ENCODE measurements around the gene GMEB2. TPM values are rescaled to one million over a fixed set of nuclear protein-coding genes. Genes with fewer than 3 reads are reported as not detected.
"Not testable (repeated sequence)": the region's sequence is repeated elsewhere in the genome, so short reads cannot be mapped to it uniquely, and the experiment has no call there.

The GMEB2 gene
- total and polyA plus RNA-seq, 5 donors from 2014 or later = 8.3 to 21.9 (median 10.1) TPM

DNA sequence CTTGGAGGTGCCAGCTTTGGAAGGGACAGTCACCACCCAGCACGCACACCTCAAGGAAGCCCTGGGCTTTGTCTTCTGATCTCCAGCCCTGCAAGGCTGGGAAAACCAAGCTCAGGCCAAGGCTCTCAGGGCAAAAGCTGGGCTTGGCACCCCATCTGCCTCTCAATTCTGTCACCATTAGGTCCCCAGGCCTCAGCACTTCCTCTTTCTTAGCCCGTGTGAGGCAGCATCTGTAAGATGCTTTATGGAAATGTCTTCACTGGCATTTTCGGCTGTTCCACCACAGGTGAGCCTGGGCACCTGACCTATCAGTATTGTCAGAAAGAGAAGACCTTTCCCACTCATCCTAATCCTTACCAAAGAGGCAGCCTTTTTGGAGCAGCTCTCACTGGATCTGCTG, 24.6 kb downstream of the GMEB2 start:
- Mint-ChIP-seq H3K4me1 (peaks cover 0 to 13% (median 7%) of the 10 kb centered on the region in 4 donors), H3K27ac (peak overlapping the region in 1 of 3 donors; percentile 85), H3K4me3 (no peak overlapping the region), H3K36me3 (peaks cover 20% of the 10 kb centered on the region), H3K9me3 (no peaks in the 10 kb centered on the region), H3K27me3 (no peaks in the 10 kb centered on the region)
- no peak overlapping the region for H3K4me3 ChIP-seq (ENCODE audit: low read depth, low read length)
- no peaks in the 10 kb centered on the region for H3K4me1 ChIP-seq (ENCODE audit: control insufficient read depth, insufficient read depth, low read length, poor library complexity, severe bottlenecking)
- H3K27me3 ChIP-seq (ENCODE audit: control insufficient read depth, insufficient read depth, low read length) = no peaks in the 10 kb centered on the region
- H3K27ac ChIP-seq (ENCODE audit: insufficient read depth, low read length, poor library complexity, severe bottlenecking) = peak overlapping the region; percentile 61
- no peaks in the 10 kb centered on the region for H3K9me3 ChIP-seq (ENCODE audit: control insufficient read depth in 2 of 2, low read length in 2 of 2)
- DNase-seq = no peak
- H3K36me3 ChIP-seq (ENCODE audit: control insufficient read depth, insufficient read depth, low read length) = peaks cover 34% of the 10 kb centered on the region
- no peak for ATAC-seq (ENCODE audit: low read depth in 2 of 2)

- not testable (repeated sequence) for H3K4me1 ChIP-seq (ENCODE audit: control insufficient read depth, insufficient read depth, low read length, poor library complexity, severe bottlenecking); H3K9me3 Mint-ChIP-seq; H3K9me3 ChIP-seq (ENCODE audit: control insufficient read depth in 2 of 2, low read length in 2 of 2); H3K27me3 ChIP-seq (ENCODE audit: control insufficient read depth, insufficient read depth, low read length); H3K27me3 Mint-ChIP-seq; H3K27ac Mint-ChIP-seq; ATAC-seq (ENCODE audit: low read depth in 2 of 2); H3K4me3 Mint-ChIP-seq; H3K4me3 ChIP-seq (ENCODE audit: low read depth, low read length)
- peaks cover 38% of the 10 kb centered on the region for H3K36me3 ChIP-seq (ENCODE audit: control insufficient read depth, insufficient read depth, low read length)
- peak in 1 of 3 donors; percentile 13 for DNase-seq
- Mint-ChIP-seq H3K36me3 (peaks cover 20% of the 10 kb centered on the region), H3K4me1 (peaks cover 0 to 10% (median 7%) of the 10 kb centered on the region in 4 donors)
- peak overlapping the region; percentile 61 for H3K27ac ChIP-seq (ENCODE audit: insufficient read depth, low read length, poor library complexity, severe bottlenecking)
These were observed 25.2 kb downstream of the GMEB2 start for GRCh38 chr20:63601679-63602078.

DNA sequence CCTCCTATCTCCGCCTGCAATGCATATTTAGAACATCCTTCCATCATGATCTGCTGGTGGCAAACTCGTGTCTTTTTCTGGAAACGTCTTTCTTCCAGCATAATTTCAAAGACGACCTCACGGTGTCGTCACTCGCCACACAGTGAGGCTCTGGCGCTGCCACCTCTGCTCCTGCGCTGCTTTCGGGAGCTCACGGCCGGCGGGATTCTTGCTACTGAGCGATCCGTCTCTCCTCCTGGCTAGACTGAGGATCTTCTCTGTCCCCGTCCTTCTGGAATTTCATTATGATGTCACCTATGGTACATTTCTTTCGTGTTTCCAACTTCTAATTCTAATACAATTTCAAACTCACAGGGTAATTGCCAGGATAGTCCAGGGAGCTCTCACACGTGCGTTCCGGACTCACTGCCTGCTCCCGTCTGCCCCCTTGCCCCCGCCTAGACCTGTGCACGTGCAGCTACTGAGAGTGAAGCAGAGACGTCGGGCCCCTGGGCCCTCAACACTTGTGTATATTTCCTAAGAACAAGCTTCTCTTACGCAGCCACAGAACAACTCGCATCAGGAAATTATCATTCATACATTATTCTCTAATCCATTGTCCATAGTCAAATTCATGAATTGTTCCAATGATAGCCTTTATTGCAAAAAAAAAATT, 27.4 kb downstream of the GMEB2 start:
- H3K36me3 Mint-ChIP-seq = peaks cover 20% of the 10 kb centered on the region

GRCh38 chr20:63598479-63599395, 28.2 kb downstream of the GMEB2 start:
- Histone ChIP-seq H3K36me3 (ENCODE audit: control insufficient read depth, insufficient read depth, low read length) (peaks cover 44% of the 10 kb centered on the region), H3K4me1 (ENCODE audit: control insufficient read depth, insufficient read depth, low read length, poor library complexity, severe bottlenecking) (no peaks in the 10 kb centered on the region), H3K9me3 (ENCODE audit: control insufficient read depth in 2 of 2, low read length in 2 of 2) (no peaks in the 10 kb centered on the region), H3K27ac (ENCODE audit: insufficient read depth, low read length, poor library complexity, severe bottlenecking) (no peak overlapping the region), H3K4me3 (ENCODE audit: low read depth, low read length) (no peak overlapping the region), H3K27me3 (ENCODE audit: control insufficient read depth, insufficient read depth, low read length) (no peaks in the 10 kb centered on the region)
- Mint-ChIP-seq H3K36me3 (peaks cover 17% of the 10 kb centered on the region), H3K27me3 (no peaks in the 10 kb centered on the region), H3K4me1 (peaks cover 0 to 9% (median 4%) of the 10 kb centered on the region in 4 donors), H3K4me3 (peak overlapping the region in 1 of 4 donors; percentile 4), H3K27ac (no peak overlapping the region), H3K9me3 (no peaks in the 10 kb centered on the region)
- ATAC-seq (ENCODE audit: low read depth in 2 of 2) (no peak), DNase-seq (no peak)

More for the DNA sequence above, 27.4 kb downstream of the GMEB2 start:
- no peaks in the 10 kb centered on the region for H3K9me3 ChIP-seq (ENCODE audit: control insufficient read depth in 2 of 2, low read length in 2 of 2)
- H3K27ac Mint-ChIP-seq = peak overlapping the region in 1 of 3 donors; percentile 31
- no peaks in the 10 kb centered on the region for H3K9me3 Mint-ChIP-seq
- no peaks in the 10 kb centered on the region for H3K27me3 ChIP-seq (ENCODE audit: control insufficient read depth, insufficient read depth, low read length)
- DNase-seq (no peak), ATAC-seq (ENCODE audit: low read depth in 2 of 2) (no peak)
- peaks cover 38% of the 10 kb centered on the region for H3K36me3 ChIP-seq (ENCODE audit: control insufficient read depth, insufficient read depth, low read length)
- H3K4me1 Mint-ChIP-seq = peaks cover 0 to 9% (median 5%) of the 10 kb centered on the region in 4 donors
- no peak overlapping the region for H3K4me3 ChIP-seq (ENCODE audit: low read depth, low read length)
- no peak overlapping the region for H3K4me3 Mint-ChIP-seq
- no peaks in the 10 kb centered on the region for H3K4me1 ChIP-seq (ENCODE audit: control insufficient read depth, insufficient read depth, low read length, poor library complexity, severe bottlenecking)
- no peaks in the 10 kb centered on the region for H3K27me3 Mint-ChIP-seq
- H3K27ac ChIP-seq (ENCODE audit: insufficient read depth, low read length, poor library complexity, severe bottlenecking) = no peak overlapping the region

GRCh38 chr20:63597651-63598478, 29.0 kb downstream of the GMEB2 start:
- peaks cover 45% of the 10 kb centered on the region for H3K36me3 ChIP-seq (ENCODE audit: control insufficient read depth, insufficient read depth, low read length)
- Mint-ChIP-seq H3K4me3 (no peak overlapping the region), H3K36me3 (peaks cover 23% of the 10 kb centered on the region), H3K4me1 (peaks cover 0 to 9% (median 5%) of the 10 kb centered on the region in 4 donors), H3K27ac (peak overlapping the region in 1 of 3 donors; percentile 42), H3K9me3 (peaks cover 0 to 2% (median 0%) of the 10 kb centered on the region in 7 donors), H3K27me3 (no peaks in the 10 kb centered on the region)
- H3K4me1 ChIP-seq (ENCODE audit: control insufficient read depth, insufficient read depth, low read length, poor library complexity, severe bottlenecking) = no peaks in the 10 kb centered on the region
- no peaks in the 10 kb centered on the region for H3K9me3 ChIP-seq (ENCODE audit: control insufficient read depth in 2 of 2, low read length in 2 of 2)
- H3K27me3 ChIP-seq (ENCODE audit: control insufficient read depth, insufficient read depth, low read length) = no peaks in the 10 kb centered on the region
- no peak overlapping the region for H3K27ac ChIP-seq (ENCODE audit: insufficient read depth, low read length, poor library complexity, severe bottlenecking)
- no peak overlapping the region for H3K4me3 ChIP-seq (ENCODE audit: low read depth, low read length)
- no peak for DNase-seq
- ATAC-seq (ENCODE audit: low read depth in 2 of 2) = no peak

DNA sequence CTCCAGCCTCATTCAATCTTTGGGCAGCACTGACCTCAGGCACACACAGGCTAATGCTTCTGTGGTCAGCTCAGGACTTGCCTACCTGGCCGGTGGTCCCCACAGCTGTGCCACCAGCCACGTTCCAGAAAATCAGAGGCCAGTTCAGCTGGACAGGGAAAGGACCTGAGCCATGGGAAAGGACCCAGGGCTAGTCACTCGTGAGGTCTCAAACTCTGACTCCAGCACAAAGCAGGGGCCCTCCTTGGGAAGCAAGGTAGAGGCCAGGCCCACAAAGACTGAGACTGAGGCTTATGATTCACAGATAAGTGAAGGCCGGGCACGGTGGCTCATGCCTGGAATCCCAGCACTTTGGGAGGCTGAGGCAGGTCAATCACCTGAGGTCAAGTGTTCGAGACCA, 30.5 kb downstream of the GMEB2 start:
- no peaks in the 10 kb centered on the region for H3K27me3 ChIP-seq (ENCODE audit: control insufficient read depth, insufficient read depth, low read length)
- Mint-ChIP-seq H3K4me1 (peaks cover 0 to 9% (median 4%) of the 10 kb centered on the region in 4 donors), H3K4me3 (no peak overlapping the region), H3K9me3 (peaks cover 0 to 2% (median 0%) of the 10 kb centered on the region in 7 donors), H3K36me3 (peaks cover 18% of the 10 kb centered on the region), H3K27ac (no peak overlapping the region), H3K27me3 (no peaks in the 10 kb centered on the region)
- H3K9me3 ChIP-seq (ENCODE audit: control insufficient read depth in 2 of 2, low read length in 2 of 2) = no peaks in the 10 kb centered on the region
- ATAC-seq (ENCODE audit: low read depth in 2 of 2) (no peak), DNase-seq (no peak)
- H3K27ac ChIP-seq (ENCODE audit: insufficient read depth, low read length, poor library complexity, severe bottlenecking) = no peak overlapping the region
- peaks cover 43% of the 10 kb centered on the region for H3K36me3 ChIP-seq (ENCODE audit: control insufficient read depth, insufficient read depth, low read length)
- H3K4me1 ChIP-seq (ENCODE audit: control insufficient read depth, insufficient read depth, low read length, poor library complexity, severe bottlenecking) = no peaks in the 10 kb centered on the region
- no peak overlapping the region for H3K4me3 ChIP-seq (ENCODE audit: low read depth, low read length)

GRCh38 chr20:63595416-63596127, 31.3 kb downstream of the GMEB2 start:
- Histone ChIP-seq H3K27me3 (ENCODE audit: control insufficient read depth, insufficient read depth, low read length) (no peaks in the 10 kb centered on the region), H3K4me3 (ENCODE audit: low read depth, low read length) (no peak overlapping the region), H3K27ac (ENCODE audit: insufficient read depth, low read length, poor library complexity, severe bottlenecking) (no peak overlapping the region), H3K36me3 (ENCODE audit: control insufficient read depth, insufficient read depth, low read length) (peaks cover 46% of the 10 kb centered on the region), H3K4me1 (ENCODE audit: control insufficient read depth, insufficient read depth, low read length, poor library complexity, severe bottlenecking) (no peaks in the 10 kb centered on the region), H3K9me3 (ENCODE audit: control insufficient read depth in 2 of 2, low read length in 2 of 2) (no peaks in the 10 kb centered on the region)
- H3K27me3 Mint-ChIP-seq = no peaks in the 10 kb centered on the region
- peaks cover 20% of the 10 kb centered on the region for H3K36me3 Mint-ChIP-seq
- no peak overlapping the region for H3K27ac Mint-ChIP-seq
- ATAC-seq (ENCODE audit: low read depth in 2 of 2) = no peak
- H3K9me3 Mint-ChIP-seq = peaks cover 0 to 2% (median 0%) of the 10 kb centered on the region in 7 donors
- H3K4me3 Mint-ChIP-seq = no peak overlapping the region
- H3K4me1 Mint-ChIP-seq = peaks cover 0 to 11% (median 6%) of the 10 kb centered on the region in 4 donors
- DNase-seq = no peak

All from CD4-positive, CD25-positive, alpha-beta regulatory T cell (primary cell).